IMR-90 (cell line): ENCODE data around the gene PRKAR1A.

Experiments
- CEBPB ChIP-seq: IDR thresholded peaks from 2 replicates; pipeline ENCODE4 v1.6.1; 2012; ENCODE audit warnings: low read depth, low read length, improper control_type of control experiment
- ELK1 ChIP-seq: fragments of 150-350 bp; IDR thresholded peaks from 2 replicates; pipeline ENCODE4 v1.6.1; 2016; ENCODE audit warnings: low read depth, mild to moderate bottlenecking, low read length, moderate library complexity, borderline replicate concordance
- FOS ChIP-seq: fragments of 150-350 bp; IDR thresholded peaks from 2 replicates; pipeline ENCODE4 v1.6.1; 2016; ENCODE audit warnings: low read depth, low read length
- MAFK ChIP-seq: IDR thresholded peaks from 2 replicates; pipeline ENCODE4 v1.6.1; 2012; ENCODE audit warnings: low read depth, low read length, improper control_type of control experiment
- MAZ ChIP-seq: IDR thresholded peaks from 2 replicates; pipeline ENCODE4 v1.6.1; 2012; ENCODE audit warnings: low read depth, mild to moderate bottlenecking, low read length, improper control_type of control experiment, moderate library complexity, borderline replicate concordance
- MXI1 ChIP-seq: IDR thresholded peaks from 2 replicates; pipeline ENCODE4 v1.6.1; 2012; ENCODE audit warnings: low read depth, mild to moderate bottlenecking, low read length, moderate library complexity, borderline replicate concordance
- NFE2L2 ChIP-seq: fragments of 150-350 bp; IDR thresholded peaks from 2 replicates; pipeline ENCODE4 v1.6.1; 2016; ENCODE audit warnings: low read depth, mild to moderate bottlenecking, low read length
- POLR2A ChIP-seq: IDR thresholded peaks from 2 replicates; pipeline ENCODE4 v1.6.1; 2012; ENCODE audit warnings: mild to moderate bottlenecking, low read depth, low read length
- RCOR1 ChIP-seq: IDR thresholded peaks from 2 replicates; pipeline ENCODE4 v1.6.1; 2012; ENCODE audit warnings: mild to moderate bottlenecking, low read length, improper control_type of control experiment; ENCODE audit not compliant: insufficient replicate concordance
- RFX5 ChIP-seq: IDR thresholded peaks from 2 replicates; pipeline ENCODE4 v1.8.0; 2012; ENCODE audit warnings: low read depth, mild to moderate bottlenecking, low read length, moderate library complexity
- SMC3 ChIP-seq: fragments of 150-350 bp; IDR thresholded peaks from 2 replicates; pipeline ENCODE4 v1.6.1; 2016; ENCODE audit warnings: low read depth, mild to moderate bottlenecking, antibody characterized with exemption, low read length, moderate library complexity
- TF ChIP-seq, protein P1 (sequence below): fragments of 150-350 bp; IDR thresholded peaks from 2 replicates; pipeline ENCODE4 v1.6.1; 2017; ENCODE audit warnings: mild to moderate bottlenecking, antibody characterized with exemption, low read length, low read depth
- TF ChIP-seq, protein P2 (sequence below): conservative IDR thresholded peaks from 2 replicates; pipeline ENCODE4 v1.5.1; 2012; ENCODE audit warnings: mild to moderate bottlenecking, low read depth, low read length, improper control_type of control experiment

- TF ChIP-seq, protein P1, sequence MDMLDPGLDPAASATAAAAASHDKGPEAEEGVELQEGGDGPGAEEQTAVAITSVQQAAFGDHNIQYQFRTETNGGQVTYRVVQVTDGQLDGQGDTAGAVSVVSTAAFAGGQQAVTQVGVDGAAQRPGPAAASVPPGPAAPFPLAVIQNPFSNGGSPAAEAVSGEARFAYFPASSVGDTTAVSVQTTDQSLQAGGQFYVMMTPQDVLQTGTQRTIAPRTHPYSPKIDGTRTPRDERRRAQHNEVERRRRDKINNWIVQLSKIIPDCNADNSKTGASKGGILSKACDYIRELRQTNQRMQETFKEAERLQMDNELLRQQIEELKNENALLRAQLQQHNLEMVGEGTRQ: no peak
- TF ChIP-seq, protein P2, sequence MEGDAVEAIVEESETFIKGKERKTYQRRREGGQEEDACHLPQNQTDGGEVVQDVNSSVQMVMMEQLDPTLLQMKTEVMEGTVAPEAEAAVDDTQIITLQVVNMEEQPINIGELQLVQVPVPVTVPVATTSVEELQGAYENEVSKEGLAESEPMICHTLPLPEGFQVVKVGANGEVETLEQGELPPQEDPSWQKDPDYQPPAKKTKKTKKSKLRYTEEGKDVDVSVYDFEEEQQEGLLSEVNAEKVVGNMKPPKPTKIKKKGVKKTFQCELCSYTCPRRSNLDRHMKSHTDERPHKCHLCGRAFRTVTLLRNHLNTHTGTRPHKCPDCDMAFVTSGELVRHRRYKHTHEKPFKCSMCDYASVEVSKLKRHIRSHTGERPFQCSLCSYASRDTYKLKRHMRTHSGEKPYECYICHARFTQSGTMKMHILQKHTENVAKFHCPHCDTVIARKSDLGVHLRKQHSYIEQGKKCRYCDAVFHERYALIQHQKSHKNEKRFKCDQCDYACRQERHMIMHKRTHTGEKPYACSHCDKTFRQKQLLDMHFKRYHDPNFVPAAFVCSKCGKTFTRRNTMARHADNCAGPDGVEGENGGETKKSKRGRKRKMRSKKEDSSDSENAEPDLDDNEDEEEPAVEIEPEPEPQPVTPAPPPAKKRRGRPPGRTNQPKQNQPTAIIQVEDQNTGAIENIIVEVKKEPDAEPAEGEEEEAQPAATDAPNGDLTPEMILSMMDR: no peak
- no peak for TF ChIP-seq MXI1
- TF ChIP-seq RCOR1: no peak
- no peak for TF ChIP-seq CEBPB
- no peak for TF ChIP-seq POLR2A
- TF ChIP-seq RFX5: no peak
- TF ChIP-seq FOS: no peak
- no peak for TF ChIP-seq NFE2L2
- TF ChIP-seq MAZ: no peak
- TF ChIP-seq ELK1: no peak
- TF ChIP-seq MAFK: no peak
- no peak for TF ChIP-seq SMC3
Measured at GRCh38 chr17:68535922-68536321, 23.7 kb downstream of the PRKAR1A start.
